ENCODE data around the gene BBS4. TPM values are rescaled to one million over a fixed set of nuclear protein-coding genes. Genes with fewer than 3 reads are reported as not detected.
"Not testable (repeated sequence)": the region's sequence is repeated elsewhere in the genome, so short reads cannot be mapped to it uniquely, and the experiment has no call there.

Gene BBS4
- total RNA-seq, 2 donors from 2014 or later, result 26.7 to 63.8 TPM

DNA sequence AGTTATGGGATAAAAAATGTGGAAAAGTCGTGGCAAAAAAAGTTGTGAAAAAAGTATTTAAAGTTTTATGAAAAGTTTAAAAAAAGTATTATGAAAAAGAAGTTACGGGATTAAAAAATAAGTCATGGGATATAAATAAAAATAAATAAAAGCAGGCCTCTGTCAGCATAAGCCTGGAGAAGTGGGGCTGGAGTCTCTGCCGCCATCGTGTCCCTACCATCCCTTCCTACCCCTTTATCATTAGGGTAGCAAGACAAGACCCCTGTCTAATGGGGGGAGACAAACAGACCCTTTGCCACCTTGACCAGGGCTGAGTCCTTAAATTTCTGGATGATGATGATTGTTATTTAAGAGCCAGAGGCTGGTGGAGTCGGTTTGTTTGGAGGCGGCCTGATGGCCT lies 16.2 kb upstream of the BBS4 start:
- H3K27ac ChIP-seq; H3K4me1 ChIP-seq (replicated peaks); H3K9me3 ChIP-seq; H3K4me3 ChIP-seq; DNase-seq (ENCODE audit: low spot score); intact Hi-C loops (cut with DNase I); H3K36me3 ChIP-seq; H3K27me3 ChIP-seq (replicated peaks; ENCODE audit: insufficient read depth): not testable (repeated sequence)
- WGBS, result 96% methylated on average over 3 of the region's 6 CpGs

- H3K36me3 ChIP-seq; H3K27ac ChIP-seq; H3K4me3 ChIP-seq; H3K4me1 ChIP-seq (replicated peaks); H3K27me3 ChIP-seq (replicated peaks; ENCODE audit: insufficient read depth); intact Hi-C loops (cut with DNase I); H3K9me3 ChIP-seq: not testable (repeated sequence)
- WGBS, result 7% methylated on average over 8 of the region's 8 CpGs
- TF ChIP-seq, protein P1, sequence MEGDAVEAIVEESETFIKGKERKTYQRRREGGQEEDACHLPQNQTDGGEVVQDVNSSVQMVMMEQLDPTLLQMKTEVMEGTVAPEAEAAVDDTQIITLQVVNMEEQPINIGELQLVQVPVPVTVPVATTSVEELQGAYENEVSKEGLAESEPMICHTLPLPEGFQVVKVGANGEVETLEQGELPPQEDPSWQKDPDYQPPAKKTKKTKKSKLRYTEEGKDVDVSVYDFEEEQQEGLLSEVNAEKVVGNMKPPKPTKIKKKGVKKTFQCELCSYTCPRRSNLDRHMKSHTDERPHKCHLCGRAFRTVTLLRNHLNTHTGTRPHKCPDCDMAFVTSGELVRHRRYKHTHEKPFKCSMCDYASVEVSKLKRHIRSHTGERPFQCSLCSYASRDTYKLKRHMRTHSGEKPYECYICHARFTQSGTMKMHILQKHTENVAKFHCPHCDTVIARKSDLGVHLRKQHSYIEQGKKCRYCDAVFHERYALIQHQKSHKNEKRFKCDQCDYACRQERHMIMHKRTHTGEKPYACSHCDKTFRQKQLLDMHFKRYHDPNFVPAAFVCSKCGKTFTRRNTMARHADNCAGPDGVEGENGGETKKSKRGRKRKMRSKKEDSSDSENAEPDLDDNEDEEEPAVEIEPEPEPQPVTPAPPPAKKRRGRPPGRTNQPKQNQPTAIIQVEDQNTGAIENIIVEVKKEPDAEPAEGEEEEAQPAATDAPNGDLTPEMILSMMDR (IDR thresholded peaks at IDR 0.05), result peak; percentile 28 to 81 (median 54)
- peak; percentile 71 for DNase-seq (ENCODE audit: low spot score)
Measured at GRCh38 chr15:72670656-72671352, 15.2 kb upstream of the BBS4 start.

DNA sequence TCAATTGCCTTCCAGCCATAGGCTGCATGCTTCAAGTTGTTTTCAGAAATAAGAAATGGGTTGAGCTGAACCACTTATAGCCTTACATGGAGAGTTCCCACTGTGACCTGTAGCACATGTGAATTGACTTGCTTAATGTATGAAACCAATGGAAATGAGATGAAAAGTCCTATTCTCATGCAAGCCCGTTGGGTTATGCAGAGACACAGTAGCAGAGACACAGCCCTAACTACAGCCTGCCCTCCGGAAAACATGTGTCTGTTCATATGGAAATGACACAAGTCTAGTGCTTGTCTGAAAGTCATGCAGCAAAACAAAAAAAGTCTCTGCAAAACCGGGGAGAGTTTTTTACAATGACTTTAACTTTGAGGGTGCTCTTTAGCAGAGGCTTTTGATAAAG lies 14.5 kb upstream of the BBS4 start:
- no peaks in the 10 kb centered on the region for H3K36me3 ChIP-seq
- no peak overlapping the region for H3K27ac ChIP-seq
- intact Hi-C loops (cut with DNase I), result no loop called here
- 24% methylated on average over 3 of the region's 3 CpGs for WGBS
- TF ChIP-seq, protein P1 (IDR thresholded peaks at IDR 0.05), result no peak
- TF ChIP-seq POLR2AphosphoS5 (IDR thresholded peaks at IDR 0.05), result no peak
- TF ChIP-seq POLR2A (IDR thresholded peaks at IDR 0.05), result no peak
- no peaks in the 10 kb centered on the region for H3K27me3 ChIP-seq (replicated peaks; ENCODE audit: insufficient read depth)
- no peak overlapping the region for H3K4me3 ChIP-seq
- DNase-seq (ENCODE audit: low spot score), result no peak
- no peaks in the 10 kb centered on the region for H3K9me3 ChIP-seq
- H3K4me1 ChIP-seq (replicated peaks), result no peaks in the 10 kb centered on the region

DNA sequence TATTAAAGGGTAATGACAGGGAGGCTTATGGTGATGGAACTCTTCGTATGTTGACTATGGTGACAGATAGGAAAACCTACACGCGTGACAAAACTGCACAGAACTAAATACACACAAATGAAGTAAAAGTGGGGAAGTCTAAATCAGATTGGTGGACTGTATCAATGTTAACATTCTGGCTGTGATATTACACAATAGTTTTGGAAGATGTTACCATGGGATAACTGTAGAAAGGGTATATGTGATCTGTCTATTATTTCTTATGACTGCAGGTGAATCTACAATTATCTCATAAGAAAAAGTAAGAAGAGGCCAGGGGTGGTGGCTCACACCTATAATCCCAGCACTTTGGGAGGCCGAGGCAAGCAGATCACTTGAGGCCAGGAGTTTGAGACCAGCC lies 9.2 kb upstream of the BBS4 start:
- no peak for DNase-seq (ENCODE audit: low spot score)
- H3K4me1 ChIP-seq (replicated peaks), result no peaks in the 10 kb centered on the region
- TF ChIP-seq, protein P1 (IDR thresholded peaks at IDR 0.05), result no peak
- TF ChIP-seq POLR2A (IDR thresholded peaks at IDR 0.05) (no peak), POLR2AphosphoS5 (IDR thresholded peaks at IDR 0.05) (no peak)
- H3K27me3 ChIP-seq (replicated peaks; ENCODE audit: insufficient read depth), result no peaks in the 10 kb centered on the region
- no peak overlapping the region for H3K27ac ChIP-seq
- intact Hi-C loops (cut with DNase I), result no loop called here
- WGBS, result 92% methylated on average over 4 of the region's 4 CpGs
- H3K9me3 ChIP-seq, result no peaks in the 10 kb centered on the region
- H3K36me3 ChIP-seq, result no peaks in the 10 kb centered on the region
- no peak overlapping the region for H3K4me3 ChIP-seq

- no peak overlapping the region for H3K4me3 ChIP-seq
- H3K9me3 ChIP-seq, result no peaks in the 10 kb centered on the region
- no peak for DNase-seq (ENCODE audit: low spot score)
- intact Hi-C loops (cut with DNase I), result no loop called here
- H3K36me3 ChIP-seq, result no peaks in the 10 kb centered on the region
- 60% methylated on average over 3 of the region's 3 CpGs for WGBS
- H3K27me3 ChIP-seq (replicated peaks; ENCODE audit: insufficient read depth), result no peaks in the 10 kb centered on the region
- H3K27ac ChIP-seq, result no peak overlapping the region
- no peaks in the 10 kb centered on the region for H3K4me1 ChIP-seq (replicated peaks)
- TF ChIP-seq POLR2A (IDR thresholded peaks at IDR 0.05) (no peak), POLR2AphosphoS5 (IDR thresholded peaks at IDR 0.05) (no peak)
- TF ChIP-seq, protein P1 (IDR thresholded peaks at IDR 0.05), result no peak
Measured at GRCh38 chr15:72680931-72681330, 5.1 kb upstream of the BBS4 start.
